Inferior parietal cortex (tissue), 1 donor: ENCODE measurements around the gene RTP2.
A peak's percentile ranks its signal among the peaks of the same experiment; 100 is the strongest.
"Not testable (repeated sequence)": the region's sequence is repeated elsewhere in the genome, so short reads cannot be mapped to it uniquely, and the experiment has no call there.

Experiments used
- DNase-seq: peaks from one replicate; pipeline ENCODE4 v3.0.0-alpha.2; 2016; ENCODE audit errors: extremely low spot score

The RTP2 gene

DNA sequence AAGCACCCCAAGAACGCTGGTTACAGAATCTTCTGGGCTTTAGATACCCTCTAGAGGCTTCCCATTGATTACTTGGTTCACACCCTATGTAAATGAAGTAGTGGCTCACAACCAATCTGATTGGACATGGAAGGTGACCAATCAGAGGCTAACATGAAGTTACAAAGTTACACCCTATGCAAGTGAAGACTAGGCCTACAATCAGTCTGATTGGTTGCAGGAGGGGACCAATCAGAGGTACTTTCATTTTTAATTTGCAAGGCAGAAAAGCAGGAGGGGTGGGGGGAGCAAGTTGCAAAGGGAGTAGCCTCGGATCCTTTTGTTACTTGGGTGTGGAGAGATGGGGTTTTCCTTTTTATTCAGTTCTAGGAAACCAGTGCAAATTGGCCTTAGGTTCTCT, 11.1 kb upstream of the RTP2 start:
- no peak for DNase-seq

DNA sequence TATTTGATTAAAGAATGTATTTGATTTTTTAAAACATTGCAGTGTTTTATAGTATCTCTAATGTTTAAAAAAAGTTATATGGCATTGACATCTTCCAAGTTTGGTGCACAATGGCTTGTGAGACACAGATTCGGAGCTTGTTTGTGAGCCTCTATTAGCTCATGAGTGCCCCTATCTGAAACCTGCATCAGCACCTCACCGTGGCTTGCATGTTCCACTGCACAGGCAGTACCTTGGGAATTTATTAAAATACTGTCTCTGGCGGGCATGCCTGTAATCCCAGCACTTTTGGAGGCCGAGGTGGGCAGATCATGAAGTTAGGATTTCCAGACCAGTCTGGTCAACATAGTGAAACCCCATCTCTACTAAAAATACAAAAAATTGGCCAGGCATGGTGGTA, 6.8 kb upstream of the RTP2 start:
- DNase-seq, result no peak

GRCh38 chr3:187708696-187709095, 6.3 kb upstream of the RTP2 start:
- DNase-seq, result no peak

DNA sequence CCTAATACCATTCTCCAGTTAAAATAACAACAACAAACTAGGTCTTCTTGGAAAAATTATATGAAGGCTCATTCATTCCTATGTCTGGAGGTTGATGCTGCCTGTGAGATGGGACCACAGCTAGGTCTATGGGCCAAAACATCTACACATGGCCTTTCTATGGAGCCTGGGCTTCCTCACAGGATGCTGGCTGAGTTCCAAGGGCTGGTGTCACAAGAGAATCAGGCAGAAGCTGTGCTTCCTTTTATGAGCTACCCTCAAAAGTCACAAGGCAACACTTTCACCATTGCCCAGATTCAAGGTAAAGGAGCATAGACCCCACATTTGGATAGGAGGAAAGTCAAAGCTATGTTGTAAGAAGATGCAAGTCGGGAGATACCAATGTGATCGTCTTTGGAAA, 4.6 kb upstream of the RTP2 start:
- DNase-seq, result no peak

DNA sequence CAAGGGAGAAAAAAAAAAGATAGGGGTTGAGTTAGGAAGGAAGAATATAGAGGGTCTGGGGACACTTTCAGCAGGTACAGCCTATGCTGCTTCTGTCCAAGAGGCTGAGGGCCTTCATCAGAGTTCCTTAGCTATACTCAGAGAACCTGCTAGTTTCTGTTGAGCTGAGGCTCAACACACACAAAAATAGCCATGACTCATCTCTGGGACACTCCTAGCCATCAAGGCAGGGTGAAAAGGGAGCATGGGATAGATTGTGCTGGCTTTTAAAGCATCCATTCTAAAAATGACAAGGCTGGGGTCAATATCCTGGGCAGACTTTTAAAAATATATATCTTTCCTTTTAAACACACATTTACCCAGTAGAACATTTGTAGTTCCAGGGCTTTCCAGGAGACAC, 2.8 kb upstream of the RTP2 start:
- DNase-seq, result no peak

DNA sequence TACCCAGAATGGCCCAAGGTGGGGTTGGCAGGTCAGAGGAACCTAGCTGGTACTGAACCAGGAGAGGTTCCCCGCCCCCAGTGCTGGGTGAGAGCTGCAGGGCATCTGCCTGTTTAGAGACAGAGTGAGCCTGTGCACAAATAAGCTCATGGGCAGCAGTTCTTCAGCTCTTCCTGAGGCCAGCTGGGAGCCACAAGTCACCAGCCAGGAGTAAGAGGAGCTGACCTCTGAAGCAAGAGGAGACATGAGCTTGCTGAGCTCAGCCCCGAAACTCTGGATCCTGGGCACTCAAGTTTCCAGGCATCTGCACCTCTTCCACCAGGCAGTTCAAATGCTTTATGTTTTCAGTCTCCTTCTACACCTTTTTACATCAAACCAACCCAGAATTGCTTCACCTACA, 2.1 kb downstream of the RTP2 start:
- no peak for DNase-seq

- no peak for DNase-seq
Measured at GRCh38 chr3:187698499-187699399, 3.6 kb downstream of the RTP2 start.

DNA sequence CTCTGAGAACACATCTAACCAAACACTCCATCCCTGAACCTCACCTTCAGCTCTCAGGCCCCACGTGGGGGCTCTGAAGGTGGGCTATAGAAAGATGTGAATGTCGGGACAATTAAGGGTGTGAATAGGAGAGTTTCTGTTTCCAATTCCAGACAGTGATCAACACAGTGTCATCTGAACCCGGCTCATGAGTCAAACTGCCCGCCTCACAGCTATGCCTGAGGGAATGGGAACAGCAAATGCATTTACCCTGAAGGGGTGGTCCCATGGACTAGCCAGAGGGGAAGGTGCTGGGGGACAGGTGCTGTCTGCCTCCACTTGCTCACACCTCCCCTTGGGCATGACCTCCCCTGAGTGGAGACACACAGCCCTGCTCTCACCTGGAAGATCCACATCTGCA, 6.3 kb downstream of the RTP2 start:
- no peak for DNase-seq

DNA sequence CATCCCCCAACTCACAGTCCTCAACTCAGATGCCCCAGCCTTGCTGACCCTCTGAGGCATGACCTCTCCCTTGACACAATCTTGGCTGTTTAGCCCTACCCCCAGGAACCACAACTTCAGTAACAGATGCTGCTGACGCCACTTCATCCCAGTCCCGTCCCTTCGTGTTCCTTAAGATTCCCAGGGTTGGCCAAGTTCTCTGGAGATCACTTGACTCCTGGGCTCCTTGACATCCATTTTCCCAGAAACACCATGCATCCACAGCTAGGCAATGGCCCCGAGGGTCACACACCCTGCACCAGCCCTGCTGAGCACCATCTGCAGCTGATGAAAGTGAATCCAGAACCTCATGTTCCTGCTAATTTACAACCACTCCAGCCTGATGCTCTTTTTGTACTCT, 6.9 kb downstream of the RTP2 start:
- DNase-seq, result no peak

GRCh38 chr3:187694801-187695200, 7.6 kb downstream of the RTP2 start:
- no peak for DNase-seq

GRCh38 chr3:187693431-187693830, 8.9 kb downstream of the RTP2 start:
- no peak for DNase-seq

DNA sequence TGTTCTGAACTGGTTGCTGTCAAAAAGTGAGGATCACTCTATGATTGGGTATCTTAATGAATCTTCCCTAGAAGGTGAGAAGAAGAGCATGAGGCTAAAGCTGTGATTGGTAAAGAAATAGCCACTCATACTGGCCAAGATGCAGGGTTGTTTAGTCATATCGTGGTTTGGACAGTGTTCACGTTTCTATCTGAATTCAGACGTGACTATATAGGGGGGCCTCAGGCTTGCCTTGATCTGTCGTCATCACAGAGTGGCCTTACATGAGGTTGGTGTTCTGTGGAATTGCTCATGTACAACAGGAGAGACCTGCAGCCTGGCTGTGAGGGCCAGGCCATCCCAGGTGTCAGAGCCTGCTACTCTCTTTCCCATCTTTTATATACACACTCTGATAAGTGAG, 12.4 kb downstream of the RTP2 start:
- no peak for DNase-seq

GRCh38 chr3:187686621-187687273, 15.6 kb downstream of the RTP2 start:
- DNase-seq, result no peak

DNA sequence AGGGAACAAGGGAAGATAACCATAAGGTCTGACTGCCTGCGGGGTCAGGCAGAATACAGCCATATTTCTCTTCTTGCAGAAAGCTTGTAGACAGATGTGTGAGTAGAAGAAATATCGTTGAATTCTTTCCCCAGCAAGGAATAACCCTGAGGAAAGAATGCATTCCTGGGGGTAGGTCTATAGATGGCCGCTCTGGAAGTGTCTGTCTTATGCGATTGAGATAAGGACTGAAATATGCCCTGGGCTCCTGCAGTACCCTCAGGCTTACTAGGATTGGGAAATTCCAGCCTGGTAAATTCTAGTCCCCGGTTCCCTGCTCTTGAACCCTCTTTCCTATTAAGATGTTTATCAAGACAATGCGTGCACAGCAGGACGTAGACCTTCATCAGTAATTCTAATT, 16.4 kb downstream of the RTP2 start:
- no peak for DNase-seq

DNA sequence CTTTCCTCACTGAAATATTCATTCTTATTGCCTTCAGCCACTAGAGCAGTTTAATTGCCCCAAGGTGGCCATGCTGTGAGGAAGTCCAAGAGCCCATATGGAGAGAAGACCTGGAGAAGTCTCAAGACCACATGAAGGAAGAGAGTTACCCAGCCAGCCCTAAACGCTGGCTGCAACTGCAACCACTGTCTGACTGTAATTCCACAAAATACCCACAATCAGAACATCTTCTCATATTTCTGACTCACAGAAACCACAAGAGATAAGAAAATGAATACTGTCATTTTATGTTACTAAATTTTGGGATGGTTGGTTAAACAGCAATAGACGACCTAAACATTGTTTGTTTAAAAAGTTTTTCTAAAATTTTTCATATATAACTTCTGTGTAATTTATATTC, 17.5 kb downstream of the RTP2 start:
- no peak for DNase-seq

- DNase-seq, result no peak
Measured at GRCh38 chr3:187684444-187684843, 17.9 kb downstream of the RTP2 start.

- DNase-seq, result not testable (repeated sequence)
Measured at GRCh38 chr3:187681756-187682155, 20.6 kb downstream of the RTP2 start.

DNA sequence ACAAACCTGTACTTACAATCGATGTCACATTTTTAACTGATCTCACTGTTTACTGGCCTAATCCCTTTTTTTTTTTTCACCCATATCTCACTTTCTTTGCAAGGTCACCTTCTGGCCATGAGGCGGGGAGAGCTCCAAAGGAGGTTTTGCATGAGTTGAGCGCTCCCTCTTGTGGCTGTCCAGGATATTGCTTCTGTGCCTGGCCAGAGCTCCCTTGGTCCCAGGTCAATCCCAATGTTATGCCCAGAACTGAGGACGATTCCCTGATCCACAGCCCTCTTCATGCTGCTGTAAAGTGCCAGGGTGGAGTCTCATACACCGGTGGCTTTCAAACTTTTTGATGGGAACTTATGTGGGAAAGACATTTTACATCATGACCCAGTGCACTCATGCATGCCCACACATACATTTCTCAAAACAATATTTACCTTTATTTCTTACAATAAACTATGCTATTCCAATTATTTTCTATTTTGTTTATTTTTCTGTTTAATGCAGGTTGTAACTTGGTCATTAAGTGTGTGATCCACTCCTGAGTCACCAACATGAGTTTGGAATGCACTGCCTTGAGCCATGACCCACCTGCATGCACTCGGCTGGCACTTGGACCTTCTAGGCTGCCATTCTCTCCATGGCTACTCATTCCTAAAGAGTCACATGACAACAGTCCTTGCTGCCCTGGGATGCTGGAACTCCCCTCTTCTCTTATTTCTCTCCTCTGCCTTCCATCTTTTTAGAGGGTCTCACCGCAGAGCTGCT, 22.5 kb downstream of the RTP2 start:
- peak; percentile 88 for DNase-seq

- peak; percentile 70 for DNase-seq
Measured at GRCh38 chr3:187678726-187679268, 23.6 kb downstream of the RTP2 start.

DNA sequence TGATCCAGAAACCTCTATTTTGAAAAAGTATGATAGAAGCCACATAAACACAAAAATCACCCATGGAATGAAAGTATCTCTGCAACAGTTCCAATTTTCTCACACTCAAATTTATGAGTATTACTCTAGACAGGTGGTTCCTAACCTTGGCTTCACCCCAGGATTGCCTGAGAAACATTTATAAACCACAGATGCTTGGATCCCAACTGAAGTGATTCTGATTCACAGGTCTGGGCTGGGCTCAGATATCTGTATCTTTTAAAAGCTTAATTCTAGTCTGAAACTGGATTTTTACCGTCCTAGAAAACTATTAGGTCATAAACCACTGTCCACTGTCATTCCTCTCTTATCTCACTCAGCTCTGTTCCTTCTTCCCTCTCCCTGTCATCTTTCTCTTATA, 24.8 kb downstream of the RTP2 start:
- no peak for DNase-seq

DNA sequence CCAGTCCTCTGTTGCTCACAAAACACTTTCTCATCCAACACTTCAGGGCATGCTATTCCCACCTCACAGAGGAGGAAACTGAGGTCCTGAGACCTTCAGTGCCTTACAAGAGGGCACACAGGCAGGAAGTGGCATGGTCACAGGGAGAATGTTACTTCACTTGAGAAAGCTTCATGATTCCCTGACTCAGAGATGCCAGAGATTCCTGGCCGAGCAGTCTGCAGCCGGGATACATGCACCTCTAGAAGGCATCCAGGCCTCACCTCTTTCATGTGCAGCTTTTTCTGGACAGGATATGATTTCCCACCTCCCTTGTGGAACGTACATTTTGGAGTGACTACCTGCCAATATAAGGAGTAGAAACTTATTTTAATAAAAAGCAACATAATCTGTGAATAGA, 29.3 kb downstream of the RTP2 start:
- DNase-seq, result no peak
